Measurements from ENCODE around the gene CRYBB3.

GRCh38 chr22:25186140-25186539 lies 13.5 kb upstream of the CRYBB3 start:
- TF ChIP-seq CTCF (IDR thresholded peaks at IDR 0.05) = no peak
- TF ChIP-seq POLR2A (IDR thresholded peaks at IDR 0.05) = no peak
